Uterus (tissue), 2 donors: ENCODE data around the gene TNFAIP2.

ENCODE experiments used
- POLR2A ChIP-seq, 2 donors: fragments of 450-650 bp; IDR thresholded peaks; one replicate each; pipeline ENCODE4 v1.6.1; 2016; ENCODE audit warnings: antibody characterized with exemption in 2 of 2, mild to moderate bottlenecking in 1 of 2, moderate library complexity in 1 of 2
- TF ChIP-seq, protein P1 (sequence below), 4 experiments: fragments of 200-600 bp in 2 of 4; fragments of 450-650 bp in 2 of 4; sonication (generic) in 2 of 4; IDR thresholded peaks; one replicate each; pipeline ENCODE4 v1.5.1; 2016 to 2019; ENCODE audit warnings: antibody characterized with exemption in 4 of 4, mild to moderate bottlenecking in 2 of 4, moderate library complexity in 1 of 4

DNA sequence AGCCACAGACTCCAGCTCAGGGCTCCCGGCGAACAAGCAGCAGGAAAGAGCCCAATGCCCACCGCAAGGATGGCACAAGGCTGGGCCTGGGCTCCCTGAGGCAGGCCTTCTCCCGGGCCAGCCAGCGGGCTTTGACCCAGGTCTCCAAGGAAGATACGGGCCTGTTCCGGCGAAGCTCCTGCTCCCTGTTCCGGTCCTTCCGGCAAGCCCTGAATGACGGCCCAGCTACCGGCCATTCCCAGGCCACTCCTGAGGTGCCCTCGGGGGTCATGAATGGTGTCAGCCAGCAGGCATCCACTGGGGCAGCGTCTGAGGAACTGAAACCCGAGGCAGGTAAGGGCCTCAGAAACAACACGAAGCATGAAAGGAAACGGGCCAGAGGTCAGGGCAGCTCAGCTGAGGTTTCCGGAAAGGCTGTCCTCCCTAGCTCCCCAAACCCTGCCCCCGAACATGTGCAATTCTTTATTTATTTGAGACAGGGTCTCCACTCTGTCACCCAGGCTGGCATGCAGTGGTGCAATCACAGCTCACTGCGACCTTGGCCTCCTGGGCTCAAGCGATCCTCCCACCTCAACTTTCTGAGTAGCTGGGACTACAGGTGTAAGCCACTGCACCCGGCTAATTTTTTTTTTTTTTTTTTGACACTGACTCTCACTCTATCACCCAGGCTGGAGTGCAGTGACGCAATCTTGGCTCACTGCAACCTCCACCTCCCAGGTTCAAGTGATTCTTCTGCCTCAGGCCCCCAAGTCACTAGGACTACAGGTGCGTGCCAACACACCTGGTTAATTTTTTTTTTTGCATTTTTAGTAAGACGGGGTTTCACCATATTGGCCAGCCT, 22.8 kb upstream of the TNFAIP2 start:
- TF ChIP-seq, protein P1, sequence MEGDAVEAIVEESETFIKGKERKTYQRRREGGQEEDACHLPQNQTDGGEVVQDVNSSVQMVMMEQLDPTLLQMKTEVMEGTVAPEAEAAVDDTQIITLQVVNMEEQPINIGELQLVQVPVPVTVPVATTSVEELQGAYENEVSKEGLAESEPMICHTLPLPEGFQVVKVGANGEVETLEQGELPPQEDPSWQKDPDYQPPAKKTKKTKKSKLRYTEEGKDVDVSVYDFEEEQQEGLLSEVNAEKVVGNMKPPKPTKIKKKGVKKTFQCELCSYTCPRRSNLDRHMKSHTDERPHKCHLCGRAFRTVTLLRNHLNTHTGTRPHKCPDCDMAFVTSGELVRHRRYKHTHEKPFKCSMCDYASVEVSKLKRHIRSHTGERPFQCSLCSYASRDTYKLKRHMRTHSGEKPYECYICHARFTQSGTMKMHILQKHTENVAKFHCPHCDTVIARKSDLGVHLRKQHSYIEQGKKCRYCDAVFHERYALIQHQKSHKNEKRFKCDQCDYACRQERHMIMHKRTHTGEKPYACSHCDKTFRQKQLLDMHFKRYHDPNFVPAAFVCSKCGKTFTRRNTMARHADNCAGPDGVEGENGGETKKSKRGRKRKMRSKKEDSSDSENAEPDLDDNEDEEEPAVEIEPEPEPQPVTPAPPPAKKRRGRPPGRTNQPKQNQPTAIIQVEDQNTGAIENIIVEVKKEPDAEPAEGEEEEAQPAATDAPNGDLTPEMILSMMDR (IDR thresholded peaks at IDR 0.05) = no peak
- no peak for TF ChIP-seq POLR2A (IDR thresholded peaks at IDR 0.05)
